HG03469 (cell line): ENCODE data around the gene RSBN1L.
A peak's percentile ranks its signal among the peaks of the same experiment; 100 is the strongest.
"Not testable (repeated sequence)": the region's sequence is repeated elsewhere in the genome, so short reads cannot be mapped to it uniquely, and the experiment has no call there.

ENCODE experiments used
- ATAC-seq: cut with Tn5 transposase; IDR thresholded peaks from one replicate; pipeline ENCODE4 v1.9.1; 2021; ENCODE audit warnings: mild to moderate bottlenecking, moderate library complexity, moderate number of reproducible peaks; ENCODE audit not compliant: unreplicated experiment

Gene RSBN1L

GRCh38 chr7:77765481-77765880 lies 69.2 kb downstream of the RSBN1L start:
- ATAC-seq, result no peak

GRCh38 chr7:77765906-77766800 lies 69.9 kb downstream of the RSBN1L start:
- ATAC-seq, result no peak

GRCh38 chr7:77766801-77767605 lies 70.7 kb downstream of the RSBN1L start:
- no peak for ATAC-seq

DNA sequence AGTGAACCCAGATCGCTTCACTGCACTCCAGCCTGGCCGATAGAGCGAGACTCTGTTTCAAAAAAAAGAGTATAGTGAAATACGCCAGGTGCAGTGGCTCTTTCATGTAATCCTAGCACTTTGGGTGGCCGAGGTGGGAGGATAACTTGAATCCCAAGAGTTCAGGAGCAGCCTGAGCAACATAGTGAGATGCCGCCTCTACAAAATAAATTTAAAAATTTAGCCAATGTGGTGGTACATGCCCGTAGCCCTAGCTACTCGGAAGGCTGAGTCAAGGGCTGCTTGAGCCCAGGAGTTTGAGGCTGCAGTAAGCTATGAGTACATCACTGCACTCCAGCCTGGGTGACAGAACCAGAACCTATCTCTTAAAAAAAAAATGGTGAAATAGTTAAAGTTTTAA lies 74.1 kb downstream of the RSBN1L start:
- ATAC-seq, result no peak

GRCh38 chr7:77771901-77772300 lies 75.6 kb downstream of the RSBN1L start:
- ATAC-seq, result no peak

DNA sequence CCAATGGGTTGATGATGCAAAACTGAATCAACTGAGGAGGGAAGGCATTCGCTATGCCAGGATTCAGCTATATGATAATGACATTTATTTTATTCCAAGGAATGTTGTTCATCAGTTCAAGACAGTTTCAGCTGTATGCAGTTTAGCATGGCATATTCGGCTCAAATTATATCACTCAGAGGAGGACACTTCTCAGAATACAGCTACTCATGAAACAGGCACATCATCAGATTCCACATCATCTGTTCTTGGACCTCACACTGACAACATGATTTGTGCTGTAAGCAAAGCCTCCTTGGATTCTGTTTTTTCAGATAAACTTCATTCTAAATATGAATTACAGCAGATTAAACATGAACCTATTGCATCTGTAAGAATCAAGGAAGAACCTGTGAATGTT lies 82.3 kb downstream of the RSBN1L start:
- no peak for ATAC-seq

DNA sequence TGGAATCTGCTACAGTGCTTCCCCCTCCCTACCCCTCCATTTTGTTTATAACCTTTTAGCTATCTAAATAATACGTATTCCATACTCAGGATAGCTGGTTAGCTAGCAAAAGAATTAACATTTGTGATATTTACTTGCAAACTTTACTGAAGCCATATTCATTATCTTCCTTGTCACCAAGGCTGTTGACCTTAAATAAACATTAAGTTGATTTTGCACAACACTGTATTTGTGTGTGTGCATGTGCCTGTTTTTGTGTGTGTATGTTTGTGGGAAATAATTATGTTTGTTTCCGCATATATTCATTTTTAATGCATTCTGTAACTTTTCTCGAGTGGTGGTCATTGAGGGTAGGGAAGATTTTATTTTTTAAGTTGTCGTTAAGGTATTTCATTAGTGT lies 86.1 kb downstream of the RSBN1L start:
- no peak for ATAC-seq

DNA sequence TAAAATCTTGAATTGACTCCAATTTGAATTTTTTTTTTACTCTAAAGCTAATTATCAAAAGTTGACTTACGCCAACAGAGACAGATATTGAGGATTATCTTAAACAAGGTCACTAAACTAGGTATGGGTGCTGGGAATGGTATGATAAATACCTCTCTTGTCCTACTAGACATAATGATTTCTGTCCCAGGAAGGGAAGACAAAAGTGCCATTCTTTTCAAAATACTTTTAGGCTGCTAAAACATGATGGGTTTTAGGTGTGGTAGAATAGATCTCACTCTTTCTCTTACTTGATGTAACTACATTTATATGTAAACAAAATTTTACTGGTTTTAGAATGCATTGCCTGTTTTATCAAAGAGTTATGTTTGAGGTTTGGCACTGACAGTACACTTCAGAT lies 86.9 kb downstream of the RSBN1L start:
- ATAC-seq, result no peak

- ATAC-seq, result no peak
Observed at GRCh38 chr7:77783545-77783944, 87.3 kb downstream of the RSBN1L start.

DNA sequence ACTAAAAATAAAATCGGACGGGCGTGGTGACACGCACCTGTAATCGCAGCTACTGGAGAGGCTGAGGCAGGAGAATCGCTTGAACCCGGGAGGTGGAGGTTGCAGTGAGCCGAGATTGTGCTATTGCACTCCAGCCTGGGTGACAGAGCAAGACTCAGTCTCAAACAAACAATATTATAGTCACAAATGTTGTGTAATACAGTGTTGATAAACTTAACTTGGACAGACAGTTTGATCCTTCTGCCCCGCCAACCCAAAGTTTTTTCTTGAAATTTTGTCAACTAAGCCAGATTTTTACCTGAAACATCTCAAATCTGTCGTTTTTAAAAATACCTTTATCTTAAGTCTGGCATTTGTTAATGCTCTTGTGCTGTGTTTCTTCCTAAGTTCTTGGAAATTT lies 88.2 kb downstream of the RSBN1L start:
- not testable (repeated sequence) for ATAC-seq

GRCh38 chr7:77786018-77786417 lies 89.8 kb downstream of the RSBN1L start:
- no peak for ATAC-seq

DNA sequence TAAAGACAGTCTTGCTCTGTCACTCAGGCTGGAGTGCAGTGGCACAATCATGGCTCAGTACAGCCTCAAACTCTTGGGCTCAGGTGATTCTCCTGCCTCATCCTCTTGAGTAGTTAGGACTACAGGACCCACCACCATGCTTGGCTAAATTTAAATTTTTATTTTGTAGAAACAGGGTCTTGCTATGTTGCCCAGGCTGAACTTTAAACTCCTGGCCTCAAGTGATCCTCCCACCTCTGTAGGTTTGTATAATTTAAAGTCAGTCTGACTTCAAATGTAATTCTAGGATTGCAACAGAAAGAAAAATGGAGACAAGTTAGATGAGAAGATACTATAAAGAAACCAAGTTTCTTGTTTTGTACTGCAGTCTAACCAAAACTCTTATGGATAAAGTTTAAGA lies 90.5 kb downstream of the RSBN1L start:
- no peak for ATAC-seq

GRCh38 chr7:77788327-77788902 lies 92.2 kb downstream of the RSBN1L start:
- no peak for ATAC-seq

- ATAC-seq, result no peak
Observed at GRCh38 chr7:77791336-77791735, 95.1 kb downstream of the RSBN1L start.

DNA sequence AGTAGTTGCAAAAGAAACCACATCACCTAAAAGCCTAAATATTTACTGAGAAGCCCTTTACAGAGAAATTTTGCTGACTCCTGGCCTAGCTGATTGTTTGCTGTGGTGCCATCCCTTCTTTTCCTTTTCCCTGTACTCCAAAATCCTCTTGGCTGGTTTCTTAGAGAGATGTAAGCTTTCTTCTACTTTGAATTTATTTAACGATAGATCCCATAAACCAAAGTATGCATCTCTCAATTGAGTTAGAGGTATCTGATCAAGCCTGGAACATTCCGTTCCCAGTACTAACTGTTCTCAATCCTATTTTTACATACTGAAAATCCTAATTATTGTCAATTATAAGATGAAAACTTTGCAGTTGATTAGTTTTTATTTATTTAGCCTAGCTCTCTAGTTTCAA lies 95.7 kb downstream of the RSBN1L start:
- no peak for ATAC-seq

DNA sequence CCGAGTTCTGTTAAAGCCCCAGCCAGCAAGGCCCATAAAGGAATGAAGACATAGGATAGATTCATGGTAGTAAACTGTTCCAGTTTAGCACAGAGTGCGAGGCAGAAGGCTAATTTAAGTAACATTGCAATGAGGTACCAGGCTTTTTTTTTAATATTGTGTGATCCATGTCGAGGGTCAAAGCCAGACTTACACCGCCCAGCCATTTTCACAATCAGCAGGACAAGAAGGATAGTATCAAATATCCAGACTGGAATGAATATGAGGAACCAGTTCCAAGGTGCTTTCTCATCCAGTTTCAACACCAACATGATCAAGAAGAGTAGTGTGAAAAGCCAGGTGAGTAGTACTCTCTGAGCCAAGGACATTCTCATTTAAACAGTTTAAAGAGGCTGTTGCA lies 97.7 kb downstream of the RSBN1L start:
- no peak for ATAC-seq

GRCh38 chr7:77796109-77796508 lies 99.8 kb downstream of the RSBN1L start:
- ATAC-seq, result no peak

GRCh38 chr7:77796960-77797359 lies 100.7 kb downstream of the RSBN1L start:
- ATAC-seq, result no peak

DNA sequence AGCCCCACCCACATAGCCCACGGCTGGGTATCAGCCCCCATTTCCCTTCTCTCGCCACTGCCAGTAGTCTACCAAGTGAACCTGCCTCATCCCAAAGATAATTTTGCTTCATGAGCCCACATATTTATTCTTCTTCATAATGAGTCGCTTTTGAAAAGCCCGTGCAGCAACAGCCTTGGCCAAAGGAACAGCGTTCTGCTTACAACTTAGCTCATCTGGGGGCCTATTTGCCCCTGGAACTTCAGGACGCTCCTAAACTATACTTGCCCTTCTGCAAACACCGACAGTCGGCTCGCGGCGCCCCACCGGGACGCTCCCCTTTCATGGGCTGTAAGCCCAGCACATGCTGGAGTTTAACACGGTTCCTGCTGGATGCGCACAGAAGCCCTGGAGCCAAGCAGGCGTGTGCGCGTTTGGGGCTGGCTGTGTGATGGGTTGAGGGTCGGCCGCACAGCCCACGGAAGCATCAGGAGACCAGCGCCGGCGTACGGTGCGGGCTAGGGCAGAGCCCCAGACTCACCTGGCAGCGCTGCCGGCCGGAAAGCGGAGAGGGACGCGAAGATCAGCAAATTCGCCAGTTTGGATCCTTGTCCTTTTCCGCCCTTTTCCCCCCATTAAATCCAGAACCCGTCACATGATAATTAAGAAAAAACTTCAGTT lies 101.6 kb downstream of the RSBN1L start:
- peak; percentile 3 for ATAC-seq

DNA sequence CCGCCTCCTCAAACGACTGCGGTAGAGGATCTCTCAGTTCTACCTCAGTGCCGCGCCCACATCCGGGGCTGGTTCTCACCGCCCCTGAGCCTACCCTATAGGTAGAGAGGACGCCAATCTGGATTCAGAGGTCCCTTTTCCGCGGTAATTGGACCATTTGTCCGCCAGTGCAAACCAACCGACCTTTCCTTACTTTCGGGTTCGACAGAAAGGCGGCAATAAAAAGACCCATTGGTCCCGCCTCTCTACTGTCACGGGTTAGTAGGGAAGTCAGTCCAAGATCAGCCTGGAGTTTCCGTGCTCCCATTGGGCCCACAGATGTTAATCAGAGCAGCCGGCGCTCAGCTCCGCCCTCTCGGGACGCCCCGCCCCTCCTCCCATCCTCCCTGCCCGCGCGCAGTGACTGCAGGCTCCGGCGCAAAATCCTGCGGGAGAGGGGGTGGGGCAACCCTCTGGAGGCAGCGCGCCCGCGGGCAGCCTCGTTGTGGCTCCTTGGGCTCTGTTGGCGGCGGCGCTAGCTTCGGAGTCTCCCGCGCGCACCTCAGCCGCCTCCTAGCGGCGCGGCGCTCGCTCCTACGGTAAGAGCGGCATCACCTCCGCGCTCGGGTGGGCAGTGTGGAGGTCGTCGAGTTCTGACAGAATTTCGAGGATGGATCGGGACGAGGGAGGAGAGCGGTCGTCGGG lies 102.3 kb downstream of the RSBN1L start, which contains the start of the genes PHTF2 and TMEM60:
TSS of gene PHTF2 (plus strand) at position 380 of the 684 bp plus-strand sequence.
TSS of gene TMEM60 (minus strand) at position 41 of the 684 bp plus-strand sequence. CDS start 4,061 bp downstream, outside the sequence.
- ATAC-seq, result peak; percentile 80
